HEK293 (cell line): Measurements from ENCODE around the gene ANKRD13D.
A peak's percentile ranks its signal among the peaks of the same experiment; 100 is the strongest.

Experiments
- HOXD13 ChIP-seq: sonication (generic); formaldehyde crosslinking; IDR thresholded peaks from 2 replicates; pipeline ENCODE4 v1.8.0; 2022; ENCODE audit warnings: missing genetic modification reagents, borderline replicate concordance
- KLF1 ChIP-seq: fragments of 450-650 bp; formaldehyde crosslinking; IDR thresholded peaks from 2 replicates; pipeline ENCODE4 v1.5.1; 2016; ENCODE audit warnings: missing biosample characterization, missing genetic modification characterization
- KLF8 ChIP-seq: fragments of 450-650 bp; formaldehyde crosslinking; IDR thresholded peaks from 2 replicates; pipeline ENCODE4 v1.5.1; 2016; ENCODE audit warnings: missing biosample characterization, missing genetic modification characterization
- REPIN1 ChIP-seq: fragments of 450-650 bp; formaldehyde crosslinking; IDR thresholded peaks from 2 replicates; pipeline ENCODE4 v1.5.1; 2017; ENCODE audit warnings: missing biosample characterization, missing genetic modification characterization, low read depth
- SCRT2 ChIP-seq: fragments of 450-650 bp; formaldehyde crosslinking; IDR thresholded peaks from 2 replicates; pipeline ENCODE4 v1.5.1; 2016; ENCODE audit warnings: missing biosample characterization, missing genetic modification characterization
- SP3 ChIP-seq: fragments of 450-650 bp; formaldehyde crosslinking; IDR thresholded peaks from 2 replicates; pipeline ENCODE4 v1.5.1; 2016; ENCODE audit warnings: missing biosample characterization, missing genetic modification characterization
- ZBTB17 ChIP-seq: fragments of 450-650 bp; formaldehyde crosslinking; IDR thresholded peaks from 2 replicates; pipeline ENCODE4 v1.5.1; 2016; ENCODE audit warnings: missing biosample characterization, missing genetic modification characterization
- ZFHX2 ChIP-seq: fragments of 450-650 bp; formaldehyde crosslinking; conservative IDR thresholded peaks from 2 replicates; pipeline ENCODE4 v1.5.1; 2016; ENCODE audit warnings: missing biosample characterization, missing genetic modification characterization
- ZFP41 ChIP-seq: fragments of 450-650 bp; formaldehyde crosslinking; IDR thresholded peaks from 2 replicates; pipeline ENCODE4 v1.5.1; 2016; ENCODE audit warnings: missing biosample characterization, missing genetic modification characterization, borderline replicate concordance
- ZNF138 ChIP-seq: fragments of 450-650 bp; formaldehyde crosslinking; IDR thresholded peaks from 2 replicates; pipeline ENCODE4 v1.5.1; 2016; ENCODE audit warnings: missing biosample characterization, missing genetic modification characterization, borderline replicate concordance
- ZNF202 ChIP-seq: fragments of 450-650 bp; formaldehyde crosslinking; IDR thresholded peaks from 2 replicates; pipeline ENCODE4 v1.5.1; 2016; ENCODE audit warnings: missing biosample characterization, missing genetic modification characterization, borderline replicate concordance
- ZNF274 ChIP-seq, 2 experiments: fragments of 200-500 bp in 1 of 2; fragments of 450-650 bp in 1 of 2; sonication (Bioruptor generic) in 1 of 2; formaldehyde crosslinking in 1 of 2; IDR thresholded peaks; 2 replicates each; pipeline versions ENCODE4 v1.5.1 to v1.6.1; 2014 to 2016; ENCODE audit warnings: borderline replicate concordance in 1 of 2, inconsistent platforms in 1 of 2, low read length in 1 of 2, missing biosample characterization in 1 of 2, missing genetic modification characterization in 1 of 2
- ZNF391 ChIP-seq: fragments of 450-650 bp; formaldehyde crosslinking; IDR thresholded peaks from 2 replicates; pipeline ENCODE4 v1.5.1; 2016; ENCODE audit warnings: low read depth, missing biosample characterization, missing genetic modification characterization, borderline replicate concordance
- ZNF510 ChIP-seq: fragments of 450-650 bp; formaldehyde crosslinking; IDR thresholded peaks from 2 replicates; pipeline ENCODE4 v1.5.1; 2018; ENCODE audit warnings: mild to moderate bottlenecking, missing genetic modification characterization, missing biosample characterization; ENCODE audit not compliant: insufficient replicate concordance
- ZNF555 ChIP-seq: fragments of 450-650 bp; formaldehyde crosslinking; conservative IDR thresholded peaks from 2 replicates; pipeline ENCODE4 v1.5.1; 2017; ENCODE audit warnings: missing biosample characterization, mild to moderate bottlenecking, missing genetic modification characterization, inconsistent platforms
- ZNF596 ChIP-seq: fragments of 450-650 bp; IDR thresholded peaks from 2 replicates; pipeline ENCODE4 v1.5.0; 2018; ENCODE audit warnings: missing biosample characterization, mild to moderate bottlenecking, missing genetic modification characterization, moderate library complexity
- ZNF747 ChIP-seq: fragments of 450-650 bp; formaldehyde crosslinking; IDR thresholded peaks from 2 replicates; pipeline ENCODE4 v1.5.1; 2016; ENCODE audit warnings: missing biosample characterization, missing genetic modification characterization
- TF ChIP-seq, protein P1 (sequence below): fragments of 450-650 bp; formaldehyde crosslinking; IDR thresholded peaks from 2 replicates; pipeline ENCODE4 v1.5.1; 2016; ENCODE audit warnings: missing biosample characterization, missing genetic modification characterization, borderline replicate concordance
- TF ChIP-seq, protein P2 (sequence below): fragments of 450-650 bp; formaldehyde crosslinking; IDR thresholded peaks from 2 replicates; pipeline ENCODE4 v1.5.1; 2017; ENCODE audit warnings: missing biosample characterization, missing genetic modification characterization
- TF ChIP-seq, protein P3 (sequence below): fragments of 450-650 bp; formaldehyde crosslinking; IDR thresholded peaks from 2 replicates; pipeline ENCODE4 v1.5.1; 2017; ENCODE audit warnings: missing biosample characterization, mild to moderate bottlenecking, missing genetic modification characterization, moderate library complexity
- TF ChIP-seq, protein P4 (sequence below): fragments of 450-650 bp; formaldehyde crosslinking; IDR thresholded peaks from 2 replicates; pipeline ENCODE4 v1.5.1; 2016; ENCODE audit warnings: missing biosample characterization, missing genetic modification characterization
- TF ChIP-seq, protein P5 (sequence below): fragments of 450-650 bp; formaldehyde crosslinking; IDR thresholded peaks from 2 replicates; pipeline ENCODE4 v1.5.1; 2017; ENCODE audit warnings: missing biosample characterization, missing genetic modification characterization
- TF ChIP-seq, protein P6 (sequence below): fragments of 450-650 bp; formaldehyde crosslinking; IDR thresholded peaks from 2 replicates; pipeline ENCODE4 v1.5.1; 2016; ENCODE audit warnings: missing biosample characterization, missing genetic modification characterization

Gene ANKRD13D

DNA sequence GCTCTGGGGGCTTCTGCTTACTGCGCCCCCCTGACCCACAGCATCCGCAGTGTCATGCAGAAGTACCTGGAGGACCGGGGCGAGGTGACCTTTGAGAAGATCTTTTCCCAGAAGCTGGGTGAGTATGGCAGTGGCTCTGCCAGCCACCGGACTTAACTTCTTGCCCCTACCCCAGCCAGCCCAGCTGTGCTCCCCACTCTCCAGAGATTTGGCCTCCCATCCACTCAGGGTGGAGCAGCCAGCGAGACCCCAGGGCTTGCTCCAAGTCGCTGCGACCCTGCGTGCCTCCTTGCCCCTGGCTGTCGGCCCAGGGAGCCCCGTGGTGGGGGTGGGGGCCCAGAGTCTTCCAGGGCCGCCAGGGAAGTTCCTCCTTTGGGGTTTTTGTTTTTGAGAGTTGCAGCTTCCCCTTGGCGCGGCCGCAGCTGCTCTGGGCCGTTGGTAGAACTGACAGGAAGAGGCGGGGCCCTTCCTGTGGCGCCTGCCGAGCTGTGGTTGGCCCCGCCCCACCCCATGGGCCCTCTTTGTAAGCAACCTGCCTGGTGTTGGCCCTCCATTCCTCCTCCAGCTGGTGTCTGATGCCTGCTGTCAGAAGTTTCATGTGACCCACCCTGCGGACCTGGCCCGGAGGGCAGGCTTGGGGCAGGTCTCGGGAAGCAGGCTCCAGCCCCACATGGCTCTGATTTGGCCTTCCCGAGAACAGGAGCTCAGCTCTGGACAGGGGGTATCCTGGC lies 11.7 kb upstream of the ANKRD13D start (continued):
- TF ChIP-seq, protein P1, sequence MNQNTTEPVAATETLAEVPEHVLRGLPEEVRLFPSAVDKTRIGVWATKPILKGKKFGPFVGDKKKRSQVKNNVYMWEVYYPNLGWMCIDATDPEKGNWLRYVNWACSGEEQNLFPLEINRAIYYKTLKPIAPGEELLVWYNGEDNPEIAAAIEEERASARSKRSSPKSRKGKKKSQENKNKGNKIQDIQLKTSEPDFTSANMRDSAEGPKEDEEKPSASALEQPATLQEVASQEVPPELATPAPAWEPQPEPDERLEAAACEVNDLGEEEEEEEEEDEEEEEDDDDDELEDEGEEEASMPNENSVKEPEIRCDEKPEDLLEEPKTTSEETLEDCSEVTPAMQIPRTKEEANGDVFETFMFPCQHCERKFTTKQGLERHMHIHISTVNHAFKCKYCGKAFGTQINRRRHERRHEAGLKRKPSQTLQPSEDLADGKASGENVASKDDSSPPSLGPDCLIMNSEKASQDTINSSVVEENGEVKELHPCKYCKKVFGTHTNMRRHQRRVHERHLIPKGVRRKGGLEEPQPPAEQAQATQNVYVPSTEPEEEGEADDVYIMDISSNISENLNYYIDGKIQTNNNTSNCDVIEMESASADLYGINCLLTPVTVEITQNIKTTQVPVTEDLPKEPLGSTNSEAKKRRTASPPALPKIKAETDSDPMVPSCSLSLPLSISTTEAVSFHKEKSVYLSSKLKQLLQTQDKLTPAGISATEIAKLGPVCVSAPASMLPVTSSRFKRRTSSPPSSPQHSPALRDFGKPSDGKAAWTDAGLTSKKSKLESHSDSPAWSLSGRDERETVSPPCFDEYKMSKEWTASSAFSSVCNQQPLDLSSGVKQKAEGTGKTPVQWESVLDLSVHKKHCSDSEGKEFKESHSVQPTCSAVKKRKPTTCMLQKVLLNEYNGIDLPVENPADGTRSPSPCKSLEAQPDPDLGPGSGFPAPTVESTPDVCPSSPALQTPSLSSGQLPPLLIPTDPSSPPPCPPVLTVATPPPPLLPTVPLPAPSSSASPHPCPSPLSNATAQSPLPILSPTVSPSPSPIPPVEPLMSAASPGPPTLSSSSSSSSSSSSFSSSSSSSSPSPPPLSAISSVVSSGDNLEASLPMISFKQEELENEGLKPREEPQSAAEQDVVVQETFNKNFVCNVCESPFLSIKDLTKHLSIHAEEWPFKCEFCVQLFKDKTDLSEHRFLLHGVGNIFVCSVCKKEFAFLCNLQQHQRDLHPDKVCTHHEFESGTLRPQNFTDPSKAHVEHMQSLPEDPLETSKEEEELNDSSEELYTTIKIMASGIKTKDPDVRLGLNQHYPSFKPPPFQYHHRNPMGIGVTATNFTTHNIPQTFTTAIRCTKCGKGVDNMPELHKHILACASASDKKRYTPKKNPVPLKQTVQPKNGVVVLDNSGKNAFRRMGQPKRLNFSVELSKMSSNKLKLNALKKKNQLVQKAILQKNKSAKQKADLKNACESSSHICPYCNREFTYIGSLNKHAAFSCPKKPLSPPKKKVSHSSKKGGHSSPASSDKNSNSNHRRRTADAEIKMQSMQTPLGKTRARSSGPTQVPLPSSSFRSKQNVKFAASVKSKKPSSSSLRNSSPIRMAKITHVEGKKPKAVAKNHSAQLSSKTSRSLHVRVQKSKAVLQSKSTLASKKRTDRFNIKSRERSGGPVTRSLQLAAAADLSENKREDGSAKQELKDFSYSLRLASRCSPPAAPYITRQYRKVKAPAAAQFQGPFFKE, result no peak
- TF ChIP-seq ZNF202 (tag by site-specific recombination), result no peak
- TF ChIP-seq ZNF555 (tag by site-specific recombination), result no peak
- TF ChIP-seq KLF8 (tag by site-specific recombination), result no peak
- TF ChIP-seq HOXD13 (CRISPR knock-in tag), result no peak
- TF ChIP-seq ZNF274 (IDR thresholded peaks at IDR 0.05; ENCODE audit: low read length), result no peak
- no peak for TF ChIP-seq ZNF274 (tag by site-specific recombination; IDR thresholded peaks at IDR 0.05; ENCODE audit: borderline replicate concordance)
- TF ChIP-seq, protein P2, sequence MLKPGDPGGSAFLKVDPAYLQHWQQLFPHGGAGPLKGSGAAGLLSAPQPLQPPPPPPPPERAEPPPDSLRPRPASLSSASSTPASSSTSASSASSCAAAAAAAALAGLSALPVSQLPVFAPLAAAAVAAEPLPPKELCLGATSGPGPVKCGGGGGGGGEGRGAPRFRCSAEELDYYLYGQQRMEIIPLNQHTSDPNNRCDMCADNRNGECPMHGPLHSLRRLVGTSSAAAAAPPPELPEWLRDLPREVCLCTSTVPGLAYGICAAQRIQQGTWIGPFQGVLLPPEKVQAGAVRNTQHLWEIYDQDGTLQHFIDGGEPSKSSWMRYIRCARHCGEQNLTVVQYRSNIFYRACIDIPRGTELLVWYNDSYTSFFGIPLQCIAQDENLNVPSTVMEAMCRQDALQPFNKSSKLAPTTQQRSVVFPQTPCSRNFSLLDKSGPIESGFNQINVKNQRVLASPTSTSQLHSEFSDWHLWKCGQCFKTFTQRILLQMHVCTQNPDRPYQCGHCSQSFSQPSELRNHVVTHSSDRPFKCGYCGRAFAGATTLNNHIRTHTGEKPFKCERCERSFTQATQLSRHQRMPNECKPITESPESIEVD (tag by site-specific recombination), result no peak
- TF ChIP-seq SP3 (tag by site-specific recombination), result no peak
- TF ChIP-seq ZNF391 (tag by site-specific recombination), result no peak
- TF ChIP-seq, protein P3, sequence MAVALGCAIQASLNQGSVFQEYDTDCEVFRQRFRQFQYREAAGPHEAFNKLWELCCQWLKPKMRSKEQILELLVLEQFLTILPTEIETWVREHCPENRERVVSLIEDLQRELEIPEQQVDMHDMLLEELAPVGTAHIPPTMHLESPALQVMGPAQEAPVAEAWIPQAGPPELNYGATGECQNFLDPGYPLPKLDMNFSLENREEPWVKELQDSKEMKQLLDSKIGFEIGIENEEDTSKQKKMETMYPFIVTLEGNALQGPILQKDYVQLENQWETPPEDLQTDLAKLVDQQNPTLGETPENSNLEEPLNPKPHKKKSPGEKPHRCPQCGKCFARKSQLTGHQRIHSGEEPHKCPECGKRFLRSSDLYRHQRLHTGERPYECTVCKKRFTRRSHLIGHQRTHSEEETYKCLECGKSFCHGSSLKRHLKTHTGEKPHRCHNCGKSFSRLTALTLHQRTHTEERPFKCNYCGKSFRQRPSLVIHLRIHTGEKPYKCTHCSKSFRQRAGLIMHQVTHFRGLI (tag by site-specific recombination), result no peak
- TF ChIP-seq, protein P4, sequence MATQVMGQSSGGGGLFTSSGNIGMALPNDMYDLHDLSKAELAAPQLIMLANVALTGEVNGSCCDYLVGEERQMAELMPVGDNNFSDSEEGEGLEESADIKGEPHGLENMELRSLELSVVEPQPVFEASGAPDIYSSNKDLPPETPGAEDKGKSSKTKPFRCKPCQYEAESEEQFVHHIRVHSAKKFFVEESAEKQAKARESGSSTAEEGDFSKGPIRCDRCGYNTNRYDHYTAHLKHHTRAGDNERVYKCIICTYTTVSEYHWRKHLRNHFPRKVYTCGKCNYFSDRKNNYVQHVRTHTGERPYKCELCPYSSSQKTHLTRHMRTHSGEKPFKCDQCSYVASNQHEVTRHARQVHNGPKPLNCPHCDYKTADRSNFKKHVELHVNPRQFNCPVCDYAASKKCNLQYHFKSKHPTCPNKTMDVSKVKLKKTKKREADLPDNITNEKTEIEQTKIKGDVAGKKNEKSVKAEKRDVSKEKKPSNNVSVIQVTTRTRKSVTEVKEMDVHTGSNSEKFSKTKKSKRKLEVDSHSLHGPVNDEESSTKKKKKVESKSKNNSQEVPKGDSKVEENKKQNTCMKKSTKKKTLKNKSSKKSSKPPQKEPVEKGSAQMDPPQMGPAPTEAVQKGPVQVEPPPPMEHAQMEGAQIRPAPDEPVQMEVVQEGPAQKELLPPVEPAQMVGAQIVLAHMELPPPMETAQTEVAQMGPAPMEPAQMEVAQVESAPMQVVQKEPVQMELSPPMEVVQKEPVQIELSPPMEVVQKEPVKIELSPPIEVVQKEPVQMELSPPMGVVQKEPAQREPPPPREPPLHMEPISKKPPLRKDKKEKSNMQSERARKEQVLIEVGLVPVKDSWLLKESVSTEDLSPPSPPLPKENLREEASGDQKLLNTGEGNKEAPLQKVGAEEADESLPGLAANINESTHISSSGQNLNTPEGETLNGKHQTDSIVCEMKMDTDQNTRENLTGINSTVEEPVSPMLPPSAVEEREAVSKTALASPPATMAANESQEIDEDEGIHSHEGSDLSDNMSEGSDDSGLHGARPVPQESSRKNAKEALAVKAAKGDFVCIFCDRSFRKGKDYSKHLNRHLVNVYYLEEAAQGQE, result no peak
- TF ChIP-seq ZFP41 (tag by site-specific recombination), result no peak
- TF ChIP-seq ZNF747, result no peak
- no peak for TF ChIP-seq ZNF510
- TF ChIP-seq, protein P5, sequence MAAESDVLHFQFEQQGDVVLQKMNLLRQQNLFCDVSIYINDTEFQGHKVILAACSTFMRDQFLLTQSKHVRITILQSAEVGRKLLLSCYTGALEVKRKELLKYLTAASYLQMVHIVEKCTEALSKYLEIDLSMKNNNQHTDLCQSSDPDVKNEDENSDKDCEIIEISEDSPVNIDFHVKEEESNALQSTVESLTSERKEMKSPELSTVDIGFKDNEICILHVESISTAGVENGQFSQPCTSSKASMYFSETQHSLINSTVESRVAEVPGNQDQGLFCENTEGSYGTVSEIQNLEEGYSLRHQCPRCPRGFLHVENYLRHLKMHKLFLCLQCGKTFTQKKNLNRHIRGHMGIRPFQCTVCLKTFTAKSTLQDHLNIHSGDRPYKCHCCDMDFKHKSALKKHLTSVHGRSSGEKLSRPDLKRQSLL (tag by site-specific recombination), result no peak
- no peak for TF ChIP-seq ZFHX2
- TF ChIP-seq ZNF138 (tag by site-specific recombination), result no peak
- TF ChIP-seq KLF1 (tag by site-specific recombination), result peak; percentile 58; the same call in 1 of the 2 replicates
- no peak; the same call in 1 of the 2 replicates for TF ChIP-seq SCRT2 (tag by site-specific recombination)
- no peak for TF ChIP-seq REPIN1
- no peak for TF ChIP-seq ZBTB17 (tag by site-specific recombination)
- TF ChIP-seq, protein P6, sequence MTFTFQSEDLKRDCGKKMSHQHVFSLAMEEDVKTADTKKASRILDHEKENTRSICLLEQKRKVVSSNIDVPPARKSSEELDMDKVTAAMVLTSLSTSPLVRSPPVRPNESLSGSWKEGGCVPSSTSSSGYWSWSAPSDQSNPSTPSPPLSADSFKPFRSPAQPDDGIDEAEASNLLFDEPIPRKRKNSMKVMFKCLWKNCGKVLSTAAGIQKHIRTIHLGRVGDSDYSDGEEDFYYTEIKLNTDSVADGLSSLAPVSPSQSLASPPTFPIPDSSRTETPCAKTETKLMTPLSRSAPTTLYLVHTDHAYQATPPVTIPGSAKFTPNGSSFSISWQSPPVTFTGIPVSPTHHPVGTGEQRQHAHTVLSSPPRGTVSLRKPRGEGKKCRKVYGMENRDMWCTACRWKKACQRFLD (tag by site-specific recombination), result no peak
- no peak for TF ChIP-seq ZNF596 (tag by site-specific recombination)
